ENCODE measurements around the gene CASR. TPM values are rescaled to one million over a fixed set of nuclear protein-coding genes. Genes with fewer than 3 reads are reported as not detected.

The CASR gene
- total RNA-seq, 1 donor from 2014 or later, result not detected

DNA sequence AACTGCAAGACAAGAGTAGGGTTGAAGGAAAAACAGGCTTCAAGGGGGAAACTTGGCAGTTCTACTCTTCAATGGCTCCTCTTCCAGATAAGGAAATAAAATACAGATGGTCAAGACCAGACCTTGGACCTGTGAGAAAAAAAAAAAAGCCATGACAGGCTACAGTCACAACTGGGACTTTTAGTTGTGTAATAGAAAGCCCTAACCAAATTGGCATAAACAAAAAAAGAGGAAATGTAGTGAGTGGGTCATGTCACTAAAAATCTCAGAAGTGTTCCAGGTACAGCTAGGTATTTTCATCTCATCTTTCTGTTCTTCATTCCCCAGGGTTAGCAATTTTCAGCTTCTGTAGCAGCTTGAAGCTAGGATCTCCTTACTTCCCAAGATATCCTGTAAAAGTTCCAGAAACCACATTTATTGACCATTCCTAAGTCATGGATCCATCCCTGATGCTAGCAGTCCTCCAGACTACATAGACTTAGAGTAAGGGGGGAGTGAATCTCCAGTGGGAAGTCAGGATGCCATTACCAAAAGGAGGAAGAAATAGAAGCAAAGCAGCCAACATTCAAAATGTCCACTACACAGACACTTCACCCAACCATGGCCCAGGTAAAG lies 80.6 kb downstream of the CASR start:
- H3K4me1 Mint-ChIP-seq (ENCODE audit: unreplicated experiment), result no peaks in the 10 kb centered on the region
- no peaks in the 10 kb centered on the region for H3K27me3 Mint-ChIP-seq (ENCODE audit: unreplicated experiment)
- H3K4me3 Mint-ChIP-seq (ENCODE audit: unreplicated experiment), result no peak overlapping the region
- no peak for DNase-seq (ENCODE audit: low spot score)
- no peaks in the 10 kb centered on the region for H3K36me3 Mint-ChIP-seq (ENCODE audit: low read depth, unreplicated experiment)
- H3K9me3 Mint-ChIP-seq (ENCODE audit: unreplicated experiment), result no peaks in the 10 kb centered on the region
- H3K27ac Mint-ChIP-seq (ENCODE audit: unreplicated experiment), result no peak overlapping the region
- TF ChIP-seq, protein P1, sequence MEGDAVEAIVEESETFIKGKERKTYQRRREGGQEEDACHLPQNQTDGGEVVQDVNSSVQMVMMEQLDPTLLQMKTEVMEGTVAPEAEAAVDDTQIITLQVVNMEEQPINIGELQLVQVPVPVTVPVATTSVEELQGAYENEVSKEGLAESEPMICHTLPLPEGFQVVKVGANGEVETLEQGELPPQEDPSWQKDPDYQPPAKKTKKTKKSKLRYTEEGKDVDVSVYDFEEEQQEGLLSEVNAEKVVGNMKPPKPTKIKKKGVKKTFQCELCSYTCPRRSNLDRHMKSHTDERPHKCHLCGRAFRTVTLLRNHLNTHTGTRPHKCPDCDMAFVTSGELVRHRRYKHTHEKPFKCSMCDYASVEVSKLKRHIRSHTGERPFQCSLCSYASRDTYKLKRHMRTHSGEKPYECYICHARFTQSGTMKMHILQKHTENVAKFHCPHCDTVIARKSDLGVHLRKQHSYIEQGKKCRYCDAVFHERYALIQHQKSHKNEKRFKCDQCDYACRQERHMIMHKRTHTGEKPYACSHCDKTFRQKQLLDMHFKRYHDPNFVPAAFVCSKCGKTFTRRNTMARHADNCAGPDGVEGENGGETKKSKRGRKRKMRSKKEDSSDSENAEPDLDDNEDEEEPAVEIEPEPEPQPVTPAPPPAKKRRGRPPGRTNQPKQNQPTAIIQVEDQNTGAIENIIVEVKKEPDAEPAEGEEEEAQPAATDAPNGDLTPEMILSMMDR (IDR thresholded peaks at IDR 0.05; ENCODE audit: unreplicated experiment), result no peak

- TF ChIP-seq, protein P1 (IDR thresholded peaks at IDR 0.05; ENCODE audit: unreplicated experiment), result no peak
- no peaks in the 10 kb centered on the region for H3K36me3 Mint-ChIP-seq (ENCODE audit: low read depth, unreplicated experiment)
- no peaks in the 10 kb centered on the region for H3K27me3 Mint-ChIP-seq (ENCODE audit: unreplicated experiment)
- H3K9me3 Mint-ChIP-seq (ENCODE audit: unreplicated experiment), result no peaks in the 10 kb centered on the region
- no peak for DNase-seq (ENCODE audit: low spot score)
- H3K4me3 Mint-ChIP-seq (ENCODE audit: unreplicated experiment), result no peak overlapping the region
- H3K4me1 Mint-ChIP-seq (ENCODE audit: unreplicated experiment), result no peaks in the 10 kb centered on the region
- no peak overlapping the region for H3K27ac Mint-ChIP-seq (ENCODE audit: unreplicated experiment)
Observed at GRCh38 chr3:122265957-122266356, 82.5 kb downstream of the CASR start.

GRCh38 chr3:122268257-122269024 lies 85.0 kb downstream of the CASR start:
- TF ChIP-seq, protein P1 (IDR thresholded peaks at IDR 0.05; ENCODE audit: unreplicated experiment), result no peak
- Mint-ChIP-seq H3K27me3 (ENCODE audit: unreplicated experiment) (no peaks in the 10 kb centered on the region), H3K9me3 (ENCODE audit: unreplicated experiment) (no peaks in the 10 kb centered on the region), H3K27ac (ENCODE audit: unreplicated experiment) (no peak overlapping the region), H3K4me3 (ENCODE audit: unreplicated experiment) (no peak overlapping the region), H3K4me1 (ENCODE audit: unreplicated experiment) (peaks cover 3% of the 10 kb centered on the region), H3K36me3 (ENCODE audit: low read depth, unreplicated experiment) (no peaks in the 10 kb centered on the region)
- DNase-seq (ENCODE audit: low spot score), result no peak

DNA sequence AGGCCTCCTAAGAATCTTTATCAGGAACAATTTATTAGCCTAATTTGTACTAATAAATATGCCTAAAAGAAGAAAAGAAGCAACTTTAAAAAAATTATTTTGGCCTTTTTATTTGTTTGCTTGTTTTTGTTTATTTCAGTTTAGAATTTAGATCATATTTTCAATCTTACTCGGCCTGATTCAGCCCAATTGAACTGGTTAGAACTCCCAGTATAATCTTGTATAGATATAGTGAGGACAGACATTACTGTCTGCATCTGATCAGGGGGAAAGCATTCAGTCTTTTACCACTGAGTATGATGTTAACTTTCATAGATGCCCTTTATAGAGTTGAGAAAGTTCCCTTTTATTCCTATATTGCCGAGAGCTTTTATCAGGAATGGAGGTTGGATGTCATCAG lies 85.6 kb downstream of the CASR start:
- Mint-ChIP-seq H3K9me3 (ENCODE audit: unreplicated experiment) (no peaks in the 10 kb centered on the region), H3K4me1 (ENCODE audit: unreplicated experiment) (peaks cover 6% of the 10 kb centered on the region), H3K27ac (ENCODE audit: unreplicated experiment) (no peak overlapping the region), H3K4me3 (ENCODE audit: unreplicated experiment) (no peak overlapping the region), H3K27me3 (ENCODE audit: unreplicated experiment) (no peaks in the 10 kb centered on the region), H3K36me3 (ENCODE audit: low read depth, unreplicated experiment) (no peaks in the 10 kb centered on the region)
- no peak for DNase-seq (ENCODE audit: low spot score)
- TF ChIP-seq, protein P1 (IDR thresholded peaks at IDR 0.05; ENCODE audit: unreplicated experiment), result no peak

- Mint-ChIP-seq H3K36me3 (ENCODE audit: low read depth, unreplicated experiment) (no peaks in the 10 kb centered on the region), H3K9me3 (ENCODE audit: unreplicated experiment) (no peaks in the 10 kb centered on the region), H3K27ac (ENCODE audit: unreplicated experiment) (no peak overlapping the region), H3K4me1 (ENCODE audit: unreplicated experiment) (peaks cover 6% of the 10 kb centered on the region), H3K27me3 (ENCODE audit: unreplicated experiment) (no peaks in the 10 kb centered on the region), H3K4me3 (ENCODE audit: unreplicated experiment) (no peak overlapping the region)
- no peak for DNase-seq (ENCODE audit: low spot score)
- TF ChIP-seq, protein P1 (IDR thresholded peaks at IDR 0.05; ENCODE audit: unreplicated experiment), result no peak
Observed at GRCh38 chr3:122271246-122271898, 87.9 kb downstream of the CASR start.

All from endothelial cell (in vitro differentiated cells).